Measurements from ENCODE around the gene DNAJC21. TPM values are rescaled to one million over a fixed set of nuclear protein-coding genes. Genes with fewer than 3 reads are reported as not detected.

Gene DNAJC21
- total and polyA plus RNA-seq, 9 of the 15 experiments (the other 6 are each of a cell fraction or from before 2014, with no cell fraction given) = 26.6 to 105 (median 70.7) TPM

- TF ChIP-seq ZNF174 (CRISPR knock-in tag; IDR thresholded peaks at IDR 0.05) (no peak), ARNT (IDR thresholded peaks at IDR 0.05) (peak; percentile 40 to 100; a peak in 3 of 4 replicates), ZNF668 (CRISPR knock-in tag; IDR thresholded peaks at IDR 0.05) (no peak), MCM3 (IDR thresholded peaks at IDR 0.05) (no peak), ZKSCAN8 (CRISPR knock-in tag; IDR thresholded peaks at IDR 0.05) (0 out of 2 replicates have a peak, but pooled peaks have one; percentile 39), CCAR2 (IDR thresholded peaks at IDR 0.05; ENCODE audit: low read depth, low read length) (no peak), MEIS2 (IDR thresholded peaks at IDR 0.05; ENCODE audit: partially characterized antibody) (peak; percentile 83), HIVEP1 (CRISPR knock-in tag; IDR thresholded peaks at IDR 0.05) (no peak), THRA (IDR thresholded peaks at IDR 0.05) (peak; percentile 28; the same call in 1 of the 2 replicates), PYGO2 (tag; IDR thresholded peaks at IDR 0.05) (no peak), TEAD4 (IDR thresholded peaks at IDR 0.05; ENCODE audit: low read length) (peak; percentile 79), TEAD4 (CRISPR knock-in tag; IDR thresholded peaks at IDR 0.05; ENCODE audit: borderline replicate concordance) (no peak), SIRT6 (IDR thresholded peaks at IDR 0.05; ENCODE audit: low read depth, low read length) (no peak), JUNB (CRISPR knock-in tag; conservative IDR thresholded peaks at IDR 0.05) (peak; percentile 99), PHB2 (IDR thresholded peaks at IDR 0.05; ENCODE audit: low read depth) (no peak), CHCHD3 (CRISPR knock-in tag; IDR thresholded peaks at IDR 0.05) (peak; percentile 72; the same call in 1 of the 2 replicates), FIP1L1 (IDR thresholded peaks at IDR 0.05; ENCODE audit: low read depth, low read length, poor library complexity, severe bottlenecking) (no peak), RFX1 (IDR thresholded peaks at IDR 0.05) (no peak), FOXA3 (CRISPR knock-in tag; conservative IDR thresholded peaks at IDR 0.05 in 1 of 2, IDR thresholded peaks at IDR 0.05 in 1 of 2) (no peak), TCF7 (IDR thresholded peaks at IDR 0.05; ENCODE audit: borderline replicate concordance) (no peak), JUND (IDR thresholded peaks at IDR 0.05; ENCODE audit: borderline replicate concordance, low read depth, low read length) (peak; percentile 100), JUND (tag; IDR thresholded peaks at IDR 0.05; ENCODE audit: borderline replicate concordance, low read depth, low read length) (peak; percentile 100)
- TF ChIP-seq, protein P1, sequence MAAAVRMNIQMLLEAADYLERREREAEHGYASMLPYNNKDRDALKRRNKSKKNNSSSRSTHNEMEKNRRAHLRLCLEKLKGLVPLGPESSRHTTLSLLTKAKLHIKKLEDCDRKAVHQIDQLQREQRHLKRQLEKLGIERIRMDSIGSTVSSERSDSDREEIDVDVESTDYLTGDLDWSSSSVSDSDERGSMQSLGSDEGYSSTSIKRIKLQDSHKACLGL (CRISPR knock-in tag; IDR thresholded peaks at IDR 0.05; ENCODE audit: borderline replicate concordance, poor library complexity, severe bottlenecking) = no peak
- TF ChIP-seq, protein P2, sequence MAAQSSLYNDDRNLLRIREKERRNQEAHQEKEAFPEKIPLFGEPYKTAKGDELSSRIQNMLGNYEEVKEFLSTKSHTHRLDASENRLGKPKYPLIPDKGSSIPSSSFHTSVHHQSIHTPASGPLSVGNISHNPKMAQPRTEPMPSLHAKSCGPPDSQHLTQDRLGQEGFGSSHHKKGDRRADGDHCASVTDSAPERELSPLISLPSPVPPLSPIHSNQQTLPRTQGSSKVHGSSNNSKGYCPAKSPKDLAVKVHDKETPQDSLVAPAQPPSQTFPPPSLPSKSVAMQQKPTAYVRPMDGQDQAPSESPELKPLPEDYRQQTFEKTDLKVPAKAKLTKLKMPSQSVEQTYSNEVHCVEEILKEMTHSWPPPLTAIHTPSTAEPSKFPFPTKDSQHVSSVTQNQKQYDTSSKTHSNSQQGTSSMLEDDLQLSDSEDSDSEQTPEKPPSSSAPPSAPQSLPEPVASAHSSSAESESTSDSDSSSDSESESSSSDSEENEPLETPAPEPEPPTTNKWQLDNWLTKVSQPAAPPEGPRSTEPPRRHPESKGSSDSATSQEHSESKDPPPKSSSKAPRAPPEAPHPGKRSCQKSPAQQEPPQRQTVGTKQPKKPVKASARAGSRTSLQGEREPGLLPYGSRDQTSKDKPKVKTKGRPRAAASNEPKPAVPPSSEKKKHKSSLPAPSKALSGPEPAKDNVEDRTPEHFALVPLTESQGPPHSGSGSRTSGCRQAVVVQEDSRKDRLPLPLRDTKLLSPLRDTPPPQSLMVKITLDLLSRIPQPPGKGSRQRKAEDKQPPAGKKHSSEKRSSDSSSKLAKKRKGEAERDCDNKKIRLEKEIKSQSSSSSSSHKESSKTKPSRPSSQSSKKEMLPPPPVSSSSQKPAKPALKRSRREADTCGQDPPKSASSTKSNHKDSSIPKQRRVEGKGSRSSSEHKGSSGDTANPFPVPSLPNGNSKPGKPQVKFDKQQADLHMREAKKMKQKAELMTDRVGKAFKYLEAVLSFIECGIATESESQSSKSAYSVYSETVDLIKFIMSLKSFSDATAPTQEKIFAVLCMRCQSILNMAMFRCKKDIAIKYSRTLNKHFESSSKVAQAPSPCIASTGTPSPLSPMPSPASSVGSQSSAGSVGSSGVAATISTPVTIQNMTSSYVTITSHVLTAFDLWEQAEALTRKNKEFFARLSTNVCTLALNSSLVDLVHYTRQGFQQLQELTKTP (IDR thresholded peaks at IDR 0.05; ENCODE audit: low read depth in 1 of 2, partially characterized antibody in 2 of 2) = peak in 1 of 2 experiments; percentile 79
These were observed 5.5 kb upstream of the DNAJC21 start (continued) for GRCh38 chr5:34923694-34924461.
